Midbrain (tissue), 1 donor: ENCODE results near the gene PACSIN2.
A peak's percentile ranks its signal among the peaks of the same experiment; 100 is the strongest.
"Not testable (repeated sequence)": the region's sequence is repeated elsewhere in the genome, so short reads cannot be mapped to it uniquely, and the experiment has no call there.

Experiments
- DNase-seq: peaks from one replicate; lab custom pipeline; 2025; lab: John Stamatoyannopoulos, UW

PACSIN2 gene

DNA sequence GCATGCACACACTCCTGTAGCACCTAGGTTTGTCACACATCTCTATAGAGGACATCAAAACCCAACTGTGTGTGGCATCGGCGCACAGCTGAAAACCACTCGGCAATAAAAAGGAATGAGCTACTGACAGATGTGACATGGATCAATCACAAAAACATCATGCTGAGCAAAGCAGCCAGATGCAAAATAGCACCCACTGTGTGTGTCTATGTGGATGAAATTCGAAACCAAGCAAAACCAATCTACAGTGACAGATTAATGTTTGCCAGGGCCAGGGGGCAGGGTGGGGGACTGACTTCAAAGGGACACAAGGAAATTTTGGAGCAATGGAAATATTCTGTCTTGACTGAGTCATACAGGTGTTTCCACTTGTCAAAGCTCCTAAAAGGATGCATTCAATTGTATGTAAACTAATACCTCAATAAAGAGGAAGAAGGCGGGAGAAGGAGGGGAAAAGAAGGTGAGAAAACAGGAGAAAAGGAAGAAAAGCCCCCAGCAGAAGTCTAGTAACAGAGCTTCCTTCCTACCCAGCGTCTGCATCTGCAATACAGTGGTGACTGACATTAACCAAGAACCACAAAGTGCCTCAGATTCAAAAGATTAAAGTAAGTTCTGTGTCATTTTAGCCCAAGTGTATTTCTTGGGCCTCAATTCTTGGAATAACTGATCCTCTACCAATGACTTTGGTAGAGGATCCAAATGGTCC is 49.8 kb downstream of the PACSIN2 start:
- DNase-seq, result no peak

DNA sequence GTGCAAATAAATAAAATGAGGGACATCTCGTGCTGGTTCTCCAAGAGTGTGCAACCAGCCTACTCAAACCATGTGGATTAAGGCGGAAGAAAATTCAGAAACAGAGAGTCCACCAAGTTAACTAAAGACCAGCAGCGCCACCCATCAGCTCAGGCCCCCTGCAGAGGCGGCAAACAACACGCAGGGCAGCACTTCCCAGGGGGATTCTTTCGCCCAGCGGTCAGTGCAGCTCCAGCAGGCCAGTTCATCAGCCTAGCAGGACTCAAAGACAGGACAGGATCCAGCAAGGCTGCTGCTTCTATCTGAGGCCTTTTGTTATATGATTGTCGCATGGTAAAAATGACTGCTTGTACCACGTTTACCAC is 51.7 kb downstream of the PACSIN2 start:
- DNase-seq, result no peak

DNA sequence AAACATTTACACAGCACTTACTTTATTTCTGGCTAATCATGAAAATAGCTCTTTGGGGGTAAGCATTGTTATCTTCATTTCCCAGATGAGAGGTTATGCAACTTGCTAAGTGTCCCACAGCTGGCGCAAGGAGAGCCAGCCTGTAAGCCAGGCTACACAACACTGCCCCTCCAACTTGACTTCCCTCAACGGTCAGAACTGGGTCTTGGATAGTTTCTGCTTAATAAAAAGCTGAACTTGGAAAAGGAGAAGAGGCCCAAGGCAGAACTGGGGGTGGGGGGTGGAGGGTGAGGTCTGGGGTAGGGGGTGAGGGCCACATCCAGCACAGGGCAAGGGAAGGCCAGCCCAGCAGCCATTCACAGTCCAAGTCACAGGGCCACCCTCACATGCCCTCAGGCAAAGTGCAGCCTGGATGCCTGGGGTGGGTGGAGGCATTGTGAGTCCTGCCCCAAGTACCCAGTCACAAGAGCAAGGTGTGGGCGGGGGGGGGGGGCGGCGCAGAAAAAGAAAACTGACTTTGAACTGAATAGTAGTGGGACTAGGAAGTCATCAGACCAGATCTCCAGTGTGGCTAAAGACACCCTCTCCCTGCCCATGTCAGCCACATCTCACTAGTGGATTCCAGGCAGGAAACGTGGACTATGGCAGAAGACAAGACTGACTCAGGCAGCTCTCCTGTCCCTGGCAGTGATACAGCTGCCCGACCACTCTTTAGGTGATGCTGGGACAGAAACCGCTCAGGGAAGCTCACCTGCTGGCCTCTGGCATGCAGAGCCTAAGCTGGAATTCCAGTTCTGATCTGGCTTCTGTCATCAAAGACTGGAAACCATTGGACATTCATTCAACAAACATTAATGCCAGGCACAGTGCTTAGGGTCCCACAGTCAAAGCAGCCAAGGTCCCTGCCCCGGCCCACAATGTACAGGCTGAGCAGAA is 52.4 kb downstream of the PACSIN2 start:
- DNase-seq, result peak; percentile 9

DNA sequence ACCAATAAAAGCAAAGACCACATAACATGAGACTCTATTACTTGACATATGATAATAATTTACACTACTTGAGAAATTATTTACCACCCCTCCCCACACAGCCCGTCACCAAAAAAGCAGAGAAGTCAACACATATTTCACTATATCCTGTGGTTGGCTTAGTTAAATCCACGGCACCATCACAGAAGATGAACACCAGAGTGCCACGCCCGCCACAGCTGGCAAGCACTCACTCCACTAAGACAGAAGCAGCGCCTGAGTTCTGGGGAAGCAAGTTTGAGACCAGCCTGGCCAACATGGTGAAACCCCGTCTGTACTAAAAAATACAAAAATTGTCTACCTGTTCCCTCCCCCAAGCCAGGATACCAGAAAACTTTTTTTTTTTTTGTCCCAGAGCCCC is 53.1 kb downstream of the PACSIN2 start:
- no peak for DNase-seq

DNA sequence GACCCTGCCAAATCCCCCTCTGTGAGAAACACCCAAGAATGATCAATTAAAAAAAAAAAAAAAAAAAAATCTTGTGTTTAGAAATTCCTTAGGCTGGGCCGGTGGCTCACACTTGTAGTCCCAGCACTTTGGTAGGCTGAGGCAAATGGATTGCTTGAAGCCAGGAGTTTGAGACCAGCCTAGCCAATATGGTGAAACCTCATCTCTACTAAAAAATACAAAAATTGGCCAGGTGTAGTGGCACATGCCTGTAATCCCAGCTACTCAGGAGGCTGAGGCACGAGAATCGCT is 53.6 kb downstream of the PACSIN2 start:
- DNase-seq, result not testable (repeated sequence)

DNA sequence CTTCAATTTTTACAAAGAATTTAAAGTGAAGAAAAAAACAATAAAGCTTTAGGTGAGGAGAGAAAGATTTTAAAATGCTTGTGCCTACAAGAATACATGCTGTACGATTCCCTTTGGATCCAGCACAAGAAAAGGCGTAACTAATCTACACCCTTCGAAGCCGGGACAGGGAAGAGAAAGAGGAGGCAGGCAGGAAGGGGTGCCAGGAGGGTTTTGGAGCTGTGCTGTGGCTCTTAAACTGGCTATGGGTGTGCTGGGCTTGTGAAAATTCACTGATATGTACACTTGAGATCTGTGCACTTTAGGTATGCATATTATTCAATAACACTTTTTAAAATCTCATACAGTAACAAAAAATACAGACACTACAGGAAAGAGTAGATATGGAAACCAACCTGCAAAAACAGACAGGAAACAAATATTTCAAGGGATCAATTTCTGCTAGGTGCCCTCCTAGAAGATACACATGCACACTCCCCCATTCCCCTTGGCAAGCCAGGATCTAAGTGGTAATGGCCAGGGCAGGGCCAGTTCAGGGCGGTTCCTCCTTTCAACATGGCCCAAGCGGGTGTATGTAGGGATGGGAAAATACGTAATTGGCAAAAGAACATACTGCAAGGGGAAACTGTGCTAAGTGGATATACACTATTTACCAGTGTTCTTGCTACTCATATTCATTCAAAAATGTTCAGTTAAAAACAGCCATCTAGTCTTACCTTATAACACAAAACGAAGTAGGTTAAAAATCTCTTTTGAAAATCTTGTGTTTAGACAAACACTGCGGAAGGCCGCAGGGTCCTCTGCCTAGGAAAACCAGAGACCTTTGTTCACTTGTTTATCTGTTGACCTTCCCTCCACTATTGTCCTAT is 54.2 kb downstream of the PACSIN2 start:
- DNase-seq, result no peak

DNA sequence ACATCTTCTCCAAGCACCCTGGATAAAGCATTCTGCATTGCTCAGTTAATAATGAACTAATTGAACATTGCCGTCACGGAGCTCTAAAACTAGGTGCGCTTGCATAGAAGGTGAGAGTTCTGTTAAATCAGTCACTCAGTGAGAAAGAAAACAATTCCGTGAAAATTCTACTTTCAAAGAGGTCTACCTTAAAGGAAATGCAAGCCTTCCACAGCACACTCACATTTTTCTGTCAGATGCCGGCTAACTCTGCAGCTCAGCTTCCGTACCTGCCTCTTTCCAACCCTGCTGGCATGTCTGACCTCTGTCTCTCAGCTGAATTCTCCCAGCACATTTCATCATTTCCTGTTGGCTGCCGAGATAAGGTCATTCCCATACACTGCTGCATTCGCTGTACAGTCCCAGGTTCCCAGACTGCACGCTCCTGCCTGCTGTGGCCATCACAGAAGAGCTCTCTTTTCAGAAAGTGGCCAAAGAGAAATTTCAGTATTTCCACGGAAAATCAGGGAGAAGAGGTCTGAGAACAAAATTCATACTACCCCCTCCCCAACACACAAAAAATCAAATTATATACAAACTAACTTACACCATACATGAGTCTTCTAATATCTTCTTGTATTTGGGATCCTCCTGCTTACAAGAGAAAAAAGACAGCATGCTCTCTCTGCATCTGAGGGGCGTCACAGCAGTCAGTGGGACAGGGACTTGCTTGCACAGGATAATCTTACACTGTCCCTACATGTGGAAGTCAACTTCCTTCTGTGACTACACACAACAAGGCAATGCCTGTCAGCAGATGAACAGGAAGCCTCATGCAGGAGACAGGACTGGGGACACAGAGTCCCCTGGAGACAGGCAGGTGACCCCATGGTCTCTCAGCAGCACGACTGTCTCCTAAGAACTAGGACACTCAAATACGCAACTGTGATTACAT is 55.1 kb downstream of the PACSIN2 start:
- peak; percentile 28 for DNase-seq

DNA sequence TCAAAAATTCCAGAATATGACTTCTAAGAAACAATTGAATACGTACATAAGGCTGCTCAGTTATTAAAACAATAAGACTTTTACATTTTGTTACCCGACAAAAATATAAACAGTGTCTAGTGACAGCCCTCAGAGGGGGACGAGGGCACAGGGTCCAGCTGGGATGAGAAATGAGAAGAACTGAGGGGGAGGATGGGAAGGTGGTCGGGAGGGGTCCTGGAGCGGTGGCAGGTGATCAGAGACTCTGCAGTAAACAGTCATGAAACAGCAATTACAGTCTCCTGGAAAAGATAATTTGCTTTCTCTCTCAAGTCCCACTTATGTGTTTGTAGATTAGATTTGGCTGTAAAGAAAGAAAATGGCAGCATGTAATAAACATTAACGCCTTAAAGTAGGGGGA is 56.0 kb downstream of the PACSIN2 start:
- no peak for DNase-seq

DNA sequence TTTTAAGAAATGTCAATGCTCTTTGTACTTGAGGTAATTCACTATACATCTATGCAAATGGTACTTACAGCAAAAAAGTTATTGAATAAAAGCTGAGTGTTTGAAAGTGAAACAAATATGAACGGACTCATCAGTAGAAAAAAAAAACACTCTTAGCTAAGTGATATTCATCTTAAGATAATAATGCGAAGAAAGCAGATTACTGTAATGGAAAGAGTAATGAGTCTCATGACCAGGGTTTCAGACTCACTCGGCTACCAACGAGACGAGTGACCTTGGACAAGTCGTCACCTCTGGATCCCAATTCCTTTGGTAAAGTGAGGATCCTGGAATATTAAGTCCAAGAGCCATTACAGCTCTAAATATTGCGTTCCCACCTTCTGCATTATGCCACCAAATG is 57.0 kb downstream of the PACSIN2 start:
- DNase-seq, result no peak

DNA sequence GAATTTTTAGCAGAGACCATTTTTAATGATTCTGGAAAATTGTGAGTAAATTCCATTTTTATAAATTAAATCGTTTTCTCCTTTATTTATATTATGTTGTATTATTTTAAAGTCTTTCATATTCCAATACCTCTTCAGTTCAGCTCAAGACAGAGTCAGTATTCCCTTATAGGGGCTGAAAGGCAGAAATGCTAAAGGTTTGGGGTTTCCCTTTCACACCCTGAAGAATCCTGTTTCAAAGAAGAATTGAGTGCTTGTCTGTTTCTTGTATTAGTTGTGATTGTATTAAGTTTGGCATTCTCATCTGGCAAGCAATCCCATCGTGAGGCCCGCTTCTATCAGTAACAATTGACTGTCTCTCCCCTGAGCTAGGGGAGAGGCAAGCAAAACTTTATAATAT is 57.4 kb downstream of the PACSIN2 start:
- DNase-seq, result no peak

DNA sequence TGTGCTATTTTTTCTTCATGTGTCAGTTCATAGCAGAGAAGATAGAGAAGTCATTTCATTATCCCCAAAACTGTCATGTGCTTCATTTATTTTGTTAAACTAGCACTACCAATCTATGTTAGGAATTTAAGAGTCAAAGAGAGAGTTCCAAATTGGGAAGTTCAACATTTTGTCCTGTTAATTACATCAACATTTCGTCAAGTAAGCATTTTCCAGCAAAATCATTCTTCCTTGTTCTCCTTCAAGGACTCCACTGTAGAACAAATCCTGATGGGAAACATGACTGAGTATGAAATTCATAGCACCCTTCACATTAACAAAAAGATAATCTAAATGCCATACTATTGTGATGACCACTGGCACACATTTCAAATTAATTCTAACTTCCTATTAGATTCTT is 59.1 kb downstream of the PACSIN2 start:
- DNase-seq, result no peak

DNA sequence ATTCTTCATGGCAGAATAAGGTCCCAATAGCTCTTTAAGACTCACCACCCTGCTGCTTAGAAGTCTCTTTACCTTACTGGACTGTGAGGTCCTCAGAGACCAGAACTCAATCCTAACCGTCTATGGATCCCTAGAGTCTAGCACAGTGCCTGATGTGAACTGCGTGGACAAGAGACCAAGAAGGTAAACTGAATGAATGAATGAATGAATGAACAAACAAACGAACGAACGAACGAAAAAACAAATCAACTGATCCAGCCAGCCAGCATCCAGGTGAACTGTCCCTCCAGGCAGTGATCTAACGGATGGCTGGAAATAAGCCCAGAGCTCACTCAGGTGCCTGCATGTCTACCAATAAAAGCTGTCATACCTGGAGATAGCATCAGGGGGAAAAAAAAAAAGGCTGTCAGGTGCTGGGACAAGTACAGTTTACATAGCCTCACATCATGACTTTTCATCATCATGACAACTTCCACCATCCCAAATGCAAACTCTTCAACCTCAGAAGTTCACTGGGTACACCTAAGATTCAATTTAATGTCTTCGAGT is 59.8 kb downstream of the PACSIN2 start:
- no peak for DNase-seq

DNA sequence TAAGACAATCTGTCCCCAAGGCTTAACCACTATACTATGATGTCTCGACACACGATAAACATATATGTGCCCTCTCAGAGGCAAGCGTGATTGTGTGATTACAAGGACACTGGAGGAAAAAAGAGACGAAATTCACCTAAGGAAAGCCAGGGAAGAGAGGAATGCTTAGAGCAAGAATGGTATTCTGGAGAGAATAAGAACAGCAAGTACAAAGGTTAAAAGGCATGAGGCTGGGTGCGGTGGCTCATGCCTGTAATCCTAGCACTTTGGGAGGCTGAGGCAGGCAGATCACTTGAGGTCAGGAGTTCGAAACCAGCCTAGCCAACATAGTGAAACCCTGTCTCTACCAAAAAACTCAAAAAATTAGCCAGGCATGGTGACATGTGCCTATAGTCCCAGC is 61.2 kb downstream of the PACSIN2 start:
- not testable (repeated sequence) for DNase-seq

DNA sequence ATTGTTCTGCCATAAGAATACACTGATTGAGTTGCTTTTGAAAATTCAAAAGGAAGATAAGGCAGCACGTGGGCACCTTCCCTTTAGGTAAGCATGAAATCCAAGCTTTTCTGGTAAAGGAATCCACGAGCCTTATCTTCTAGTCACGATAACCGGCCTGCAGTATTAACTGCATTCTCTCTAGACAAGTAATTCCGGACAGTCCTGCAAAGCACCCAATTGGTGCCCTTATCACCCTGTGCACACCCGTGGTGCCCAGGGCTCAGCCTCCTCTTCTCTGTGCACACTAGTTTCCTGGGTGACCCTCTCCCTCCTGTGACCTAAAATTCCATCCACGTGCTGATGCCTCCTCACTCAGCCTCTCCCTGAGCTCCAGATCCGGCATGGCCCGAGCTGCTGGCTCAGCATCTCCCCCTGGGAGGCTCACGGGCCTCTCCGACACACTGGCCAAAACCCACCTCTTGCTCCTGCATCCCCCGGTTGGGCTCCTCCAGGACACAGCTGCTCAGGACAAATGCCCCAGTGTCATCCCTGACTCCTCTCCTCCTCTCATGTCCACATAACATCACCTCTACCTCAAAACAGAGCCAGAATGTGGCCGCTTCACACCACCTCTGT is 63.7 kb downstream of the PACSIN2 start:
- no peak for DNase-seq

DNA sequence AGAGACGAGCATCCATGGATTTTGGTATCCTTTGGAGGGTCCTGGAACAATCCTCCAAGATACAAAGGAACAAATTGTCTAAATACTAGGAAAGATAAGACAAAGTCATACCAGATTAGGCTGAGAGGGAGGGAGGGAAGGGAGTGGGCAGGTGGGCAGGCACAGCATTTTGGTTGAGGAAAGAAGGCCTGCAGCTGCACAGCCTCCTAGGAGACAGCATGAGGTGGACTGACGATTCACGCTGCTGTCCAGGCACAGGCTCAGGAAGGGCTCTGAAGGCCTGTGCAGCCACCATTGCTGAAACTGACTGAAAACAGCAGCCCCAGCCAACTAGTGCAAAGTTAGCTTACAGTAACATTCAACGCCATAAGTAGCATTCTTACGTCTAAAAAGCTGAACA is 64.7 kb downstream of the PACSIN2 start:
- DNase-seq, result no peak

DNA sequence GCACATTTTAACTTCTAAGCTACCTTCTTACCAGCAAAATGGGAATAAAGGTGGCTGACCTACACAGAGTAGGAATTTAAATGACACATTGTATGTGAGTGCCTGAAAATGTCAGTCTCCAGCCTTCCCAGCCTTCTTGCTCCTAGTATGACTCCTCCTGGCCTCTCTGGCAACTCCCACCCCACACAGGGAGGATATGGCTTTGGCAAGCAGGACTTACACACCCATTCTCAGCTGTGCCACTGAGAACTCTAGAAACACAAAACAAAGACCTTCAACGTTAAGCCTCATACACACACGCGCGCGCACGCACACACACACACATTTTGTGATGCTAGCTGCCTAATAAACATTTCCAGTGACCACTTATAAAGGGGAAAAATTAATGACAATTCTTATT is 65.8 kb downstream of the PACSIN2 start:
- no peak for DNase-seq

DNA sequence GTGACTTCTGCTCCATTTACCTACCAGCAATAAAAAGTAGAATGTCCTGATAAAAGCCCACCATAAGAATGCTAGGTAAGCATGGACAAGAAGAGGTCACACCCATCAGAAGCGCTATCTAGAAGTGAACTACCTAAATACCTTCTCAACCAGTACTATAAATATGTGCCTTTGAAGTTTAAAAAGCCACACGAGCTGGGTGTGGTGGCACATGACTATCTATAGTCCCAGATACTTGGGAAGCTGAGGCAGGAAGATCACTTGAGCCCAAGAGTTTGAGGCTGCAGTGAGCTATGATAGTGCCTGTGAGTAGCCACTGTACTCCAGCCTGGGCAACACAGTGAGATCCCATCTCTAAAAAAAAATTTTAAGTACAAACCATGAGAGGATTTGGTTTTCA is 66.7 kb downstream of the PACSIN2 start:
- no peak for DNase-seq

DNA sequence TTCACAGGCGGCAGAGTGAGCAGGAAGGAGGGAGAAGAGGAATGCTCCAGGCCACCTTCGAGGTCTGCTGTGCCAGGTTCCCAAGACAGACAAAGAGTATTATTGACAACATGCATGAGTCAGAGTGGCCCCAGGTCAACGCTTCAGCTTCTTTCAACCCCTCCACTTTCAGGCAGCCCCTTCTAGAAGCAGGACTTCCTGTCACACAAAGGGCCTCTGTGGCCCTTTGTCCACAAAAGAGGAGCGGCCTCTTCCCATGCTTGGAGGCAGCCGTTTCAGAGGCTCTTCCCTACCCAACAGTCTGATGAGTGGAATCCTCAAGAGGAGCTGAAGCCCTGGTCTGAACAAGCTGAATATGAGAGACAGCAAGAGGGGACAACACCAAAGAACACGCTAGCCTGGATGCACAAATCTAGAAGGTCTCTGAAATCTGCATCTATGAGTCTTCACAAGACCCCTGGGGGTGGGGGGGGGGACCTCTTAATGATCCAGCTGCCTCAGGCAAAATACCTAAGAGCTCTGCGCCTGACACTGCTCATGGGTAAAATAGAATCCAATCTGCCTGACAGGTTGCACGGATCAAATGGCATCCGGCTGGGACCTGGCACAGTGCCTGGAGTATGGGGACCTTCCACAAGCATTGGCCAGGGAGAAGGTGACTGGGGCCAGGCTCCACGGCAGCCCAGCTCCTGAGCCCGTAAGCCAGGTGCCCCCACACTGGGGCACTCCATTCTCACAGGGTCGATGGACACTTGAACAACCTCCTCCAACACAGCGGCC is 67.5 kb downstream of the PACSIN2 start:
- DNase-seq, result no peak

DNA sequence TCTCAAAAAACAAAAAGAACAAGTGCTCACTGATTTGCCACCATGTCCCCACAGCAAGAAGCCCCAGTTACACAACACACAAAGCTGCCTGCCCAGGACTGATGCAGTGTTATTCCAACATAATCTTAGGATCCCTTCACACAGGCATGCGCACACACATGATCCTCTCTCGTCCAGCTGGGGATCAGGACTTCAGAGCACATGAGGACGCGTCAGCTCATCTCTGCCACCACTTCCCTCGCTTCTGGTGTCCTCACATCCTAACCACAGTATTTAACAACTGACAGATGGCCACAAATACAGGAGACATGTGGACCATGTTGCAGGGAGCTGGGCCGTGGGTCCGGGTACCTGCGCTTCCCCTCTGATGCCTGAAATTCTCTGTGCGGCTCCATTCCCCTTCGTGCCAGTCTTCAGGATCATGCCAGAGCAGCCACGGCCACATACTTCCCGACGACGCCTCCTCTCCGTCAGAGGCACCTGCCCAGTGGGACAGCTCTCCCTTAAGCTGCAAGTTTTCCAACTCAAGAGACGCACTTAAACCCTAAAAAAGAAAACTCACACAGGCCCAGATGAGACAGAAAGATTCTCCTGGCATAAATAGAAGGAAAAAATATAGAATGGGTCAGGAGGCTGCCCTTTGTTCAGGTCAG is 68.3 kb downstream of the PACSIN2 start:
- no peak for DNase-seq
